Stimulated activated CD8-positive, alpha-beta memory T cell treated with anti-CD3 and anti-CD28 coated beads, Interleukin-7, amount 100 ng/mL, for 24 hours (primary cell): ENCODE data around the gene TRIM37.
"Not testable (repeated sequence)": the region's sequence is repeated elsewhere in the genome, so short reads cannot be mapped to it uniquely, and the experiment has no call there.

Source experiments
- DNase-seq: peaks from one replicate; pipeline ENCODE4 v3.0.0-alpha.2; 2020; ENCODE audit warnings: low read depth

The TRIM37 gene

GRCh38 chr17:59108400-59109102 is 1.9 kb upstream of the TRIM37 start:
- DNase-seq = no peak

DNA sequence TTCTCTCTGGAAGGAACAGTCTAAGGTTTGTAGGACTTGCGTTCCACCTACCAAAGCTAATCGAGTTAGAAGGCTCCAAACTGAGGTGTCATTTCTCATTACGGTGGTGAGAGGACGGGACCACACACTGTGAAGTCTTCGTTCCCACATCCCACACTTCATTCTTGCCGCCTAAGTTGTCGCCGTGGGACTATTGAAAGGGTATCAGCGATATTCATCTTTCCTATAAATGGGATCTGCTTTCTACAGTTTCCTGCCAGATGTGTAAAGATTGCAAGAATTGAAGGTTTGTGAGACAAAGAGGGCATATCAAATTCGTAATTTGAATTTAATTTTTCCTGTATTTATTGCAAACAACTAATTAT is 608 bp upstream of the TRIM37 start:
- no peak for DNase-seq

DNA sequence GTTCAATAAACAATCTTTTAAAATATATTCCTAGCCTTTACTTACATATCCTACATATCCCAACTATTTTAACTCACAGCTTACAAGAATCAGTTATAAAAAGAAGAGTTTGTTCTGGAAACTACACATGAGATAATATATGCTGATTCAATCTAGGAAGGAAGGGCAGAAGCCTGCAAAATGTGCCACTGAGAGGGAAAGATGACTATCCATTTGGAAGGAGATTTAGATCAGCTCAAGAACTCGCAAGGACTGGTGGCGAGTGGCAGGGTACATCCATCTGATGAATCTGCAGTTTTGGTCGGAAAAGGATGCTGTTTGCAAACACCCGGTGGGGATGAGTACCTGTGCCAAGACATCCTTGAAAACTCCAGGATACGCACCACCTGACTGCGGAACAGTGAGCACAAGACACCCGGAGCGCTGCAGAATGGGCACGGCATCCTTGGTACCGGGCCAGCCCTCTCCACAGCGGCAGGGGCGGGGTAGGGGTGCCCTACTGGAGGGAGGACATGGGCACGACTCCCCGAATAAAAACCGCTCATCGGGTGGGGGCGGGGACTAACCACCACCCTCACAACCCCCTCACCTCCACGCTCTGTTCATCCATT is 723 bp downstream of the TRIM37 start:
- peak; percentile 37 for DNase-seq

- no peak for DNase-seq
These were observed 5.5 kb downstream of the TRIM37 start for GRCh38 chr17:59101178-59101577.

DNA sequence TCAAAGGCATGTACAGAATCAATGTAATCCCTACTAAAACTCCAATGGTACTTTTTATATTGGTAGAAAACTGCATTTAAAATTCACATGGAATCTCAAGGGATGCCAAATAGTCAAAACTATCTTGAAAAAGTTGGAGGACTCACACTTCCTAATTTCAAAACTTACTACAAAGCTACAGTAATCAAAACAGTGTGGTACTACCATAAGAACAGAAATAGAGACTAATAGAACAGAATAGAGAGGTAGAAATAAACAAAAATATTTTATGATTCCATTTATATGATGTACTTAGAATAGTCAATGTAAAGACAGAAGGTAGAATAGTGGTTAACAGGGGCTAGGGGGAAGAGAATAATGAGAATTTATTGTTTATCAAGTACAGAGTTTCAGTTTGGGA is 8.8 kb downstream of the TRIM37 start:
- DNase-seq = no peak

- no peak for DNase-seq
These were observed 11.7 kb downstream of the TRIM37 start for GRCh38 chr17:59094861-59095530.

GRCh38 chr17:59093702-59094231 is 12.9 kb downstream of the TRIM37 start:
- no peak for DNase-seq

DNA sequence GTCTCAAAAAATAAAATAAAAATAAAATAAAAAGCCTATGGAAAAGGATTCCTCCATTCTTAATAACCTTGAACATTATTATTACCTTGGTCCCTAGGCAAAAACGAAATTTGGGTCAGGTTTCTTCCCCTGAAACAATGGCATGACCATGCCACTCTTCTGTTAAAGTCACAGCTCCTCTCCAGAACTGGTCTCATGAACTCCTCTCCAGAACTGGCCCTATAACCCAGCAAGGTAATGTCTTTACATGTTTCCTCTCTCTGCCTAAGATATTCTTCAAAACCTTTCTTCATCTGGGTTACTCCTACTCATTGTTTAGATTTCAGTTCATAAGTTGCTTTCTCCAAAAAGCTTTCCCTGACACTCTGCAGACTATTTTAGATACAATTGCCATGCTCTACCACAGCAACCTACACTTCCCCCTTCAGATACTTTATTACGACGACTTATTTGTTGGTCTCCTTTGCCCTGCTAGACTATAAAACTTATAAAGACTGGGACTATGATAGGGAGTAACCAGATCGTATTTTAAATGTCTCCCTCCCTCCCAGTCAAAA is 13.5 kb downstream of the TRIM37 start:
- DNase-seq = no peak

DNA sequence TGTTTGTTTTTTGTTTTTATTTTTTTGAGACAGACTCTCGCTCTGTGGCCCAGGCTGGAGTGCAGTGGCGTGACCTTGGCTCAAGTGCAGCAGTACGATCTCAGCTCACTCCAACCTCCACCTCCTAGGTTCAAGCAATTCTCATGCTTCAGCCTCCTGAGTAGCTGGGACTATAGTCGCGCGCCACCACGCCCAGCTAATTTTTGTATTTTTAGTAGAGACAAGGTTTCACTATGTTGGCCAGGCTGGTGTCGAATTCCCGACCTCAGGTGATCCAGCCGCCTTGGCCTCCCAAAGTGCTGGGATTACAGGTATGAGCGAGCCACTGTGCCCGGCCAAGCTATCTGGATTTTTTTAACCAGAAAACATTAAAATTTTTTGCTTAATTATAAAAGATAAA is 16.1 kb downstream of the TRIM37 start:
- DNase-seq = not testable (repeated sequence)

- DNase-seq = no peak
These were observed 22.5 kb downstream of the TRIM37 start for GRCh38 chr17:59084154-59084553.

- DNase-seq = no peak
These were observed 32.2 kb downstream of the TRIM37 start for GRCh38 chr17:59074494-59074893.

DNA sequence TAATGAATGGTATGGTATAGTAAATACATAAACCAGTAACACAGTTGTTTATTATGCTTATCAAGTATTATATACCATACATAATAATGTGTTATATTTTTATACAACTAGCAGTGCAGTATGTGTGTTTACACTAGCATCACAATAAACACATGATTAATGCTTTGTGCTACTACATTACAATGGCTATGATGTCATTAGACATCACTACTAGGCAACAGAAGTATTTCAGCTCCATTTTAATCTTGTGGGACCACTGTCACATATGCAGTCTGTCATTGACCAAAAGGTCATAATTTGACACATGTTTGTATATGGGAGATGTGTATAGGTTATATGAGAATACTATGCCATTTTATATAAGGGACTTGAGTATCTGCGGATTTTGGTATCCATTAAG is 32.7 kb downstream of the TRIM37 start:
- no peak for DNase-seq

- DNase-seq = no peak
These were observed 36.8 kb downstream of the TRIM37 start for GRCh38 chr17:59069856-59070255.

DNA sequence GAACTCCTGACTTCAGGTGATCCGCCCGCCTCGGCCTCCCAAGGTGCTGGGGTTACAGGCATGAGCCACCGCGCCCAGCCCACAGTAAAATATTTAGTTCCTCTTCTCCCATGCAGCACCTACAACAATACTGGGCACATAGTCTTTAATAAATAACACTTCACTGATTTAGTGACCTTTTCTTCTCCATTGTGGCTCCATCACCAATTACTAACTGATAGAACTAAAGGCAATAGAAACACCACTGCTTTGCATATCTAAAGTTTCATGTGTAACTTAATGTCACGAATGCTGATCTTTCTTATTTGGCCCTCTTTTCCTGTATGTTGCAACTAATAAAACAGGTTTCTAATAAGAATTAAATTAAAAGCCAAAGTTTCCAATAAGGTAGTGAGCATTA is 38.9 kb downstream of the TRIM37 start:
- DNase-seq = no peak

- no peak for DNase-seq
These were observed 39.3 kb downstream of the TRIM37 start for GRCh38 chr17:59067340-59067739.

GRCh38 chr17:59062509-59062908 is 44.2 kb downstream of the TRIM37 start:
- no peak for DNase-seq

DNA sequence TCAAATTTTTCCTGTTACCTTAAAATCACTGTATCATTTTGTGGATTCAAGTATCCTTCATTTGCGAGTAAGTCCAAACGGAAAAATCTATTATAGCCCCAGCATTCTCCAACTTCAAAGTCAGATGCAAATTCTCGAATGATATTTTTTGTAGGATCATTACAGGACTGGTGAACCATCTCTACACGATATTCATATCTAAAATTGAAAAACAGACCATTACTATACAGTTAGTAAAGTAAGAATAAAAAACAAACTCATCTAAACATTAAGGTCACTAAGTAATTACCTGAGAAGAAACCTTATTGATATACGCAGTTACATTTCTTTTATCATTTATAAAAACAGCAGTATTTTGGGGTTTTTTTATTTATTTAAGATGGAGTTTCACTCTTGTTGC is 49.8 kb downstream of the TRIM37 start:
- DNase-seq = no peak

DNA sequence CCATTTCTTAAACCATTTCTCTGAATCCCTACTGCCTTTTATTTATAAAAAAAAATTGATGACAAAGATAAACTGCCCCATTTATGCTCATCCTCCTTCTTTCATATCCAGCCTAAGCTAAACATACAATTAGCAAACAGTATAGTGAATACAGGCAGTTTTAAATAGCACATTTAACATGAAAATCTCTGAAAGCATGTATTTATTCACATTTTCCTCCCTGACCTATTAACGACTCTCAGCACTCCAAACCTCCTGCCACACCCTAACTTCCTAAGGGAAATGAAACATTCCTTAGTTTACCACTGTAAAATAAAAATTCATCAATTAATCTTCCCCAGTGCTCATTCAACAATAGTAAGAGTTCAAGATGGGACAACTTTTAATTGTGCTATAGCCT is 56.9 kb downstream of the TRIM37 start:
- no peak for DNase-seq

DNA sequence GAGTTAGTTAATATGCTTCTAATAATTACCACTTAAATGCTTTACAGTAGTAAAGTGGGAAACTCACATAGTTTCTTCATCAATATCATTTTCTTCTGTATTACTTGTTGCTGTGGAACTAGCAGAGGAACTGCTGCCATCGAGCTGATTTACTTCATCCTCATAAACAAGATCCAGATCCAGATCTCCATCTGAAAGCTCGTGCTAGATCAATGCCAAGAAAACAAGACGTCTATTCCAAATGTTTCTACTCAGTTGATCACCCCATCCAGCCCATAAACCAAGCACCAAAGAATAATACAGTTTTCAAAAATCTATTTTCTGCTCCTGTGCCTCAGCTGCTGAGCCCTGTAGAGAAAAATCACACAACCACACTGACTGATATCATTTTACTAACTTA is 59.1 kb downstream of the TRIM37 start:
- no peak for DNase-seq

DNA sequence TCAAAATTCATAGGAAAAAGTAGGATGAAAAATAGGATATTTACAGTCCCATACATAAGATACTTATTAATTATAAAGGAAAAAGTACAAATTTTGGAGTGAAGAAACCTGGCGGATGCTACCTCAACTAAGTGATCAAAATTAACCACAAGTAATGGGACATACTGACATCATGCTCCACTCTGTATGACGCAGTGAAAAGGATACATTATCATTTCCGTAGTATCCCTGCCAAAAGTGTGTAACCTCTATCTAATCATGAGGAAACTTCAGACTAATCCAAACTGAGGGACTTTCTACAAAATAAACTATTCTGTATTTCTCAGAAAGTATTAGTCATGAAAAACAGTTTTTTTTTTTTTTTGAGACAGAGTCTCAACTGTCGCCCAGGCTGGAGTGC is 60.5 kb downstream of the TRIM37 start:
- no peak for DNase-seq

DNA sequence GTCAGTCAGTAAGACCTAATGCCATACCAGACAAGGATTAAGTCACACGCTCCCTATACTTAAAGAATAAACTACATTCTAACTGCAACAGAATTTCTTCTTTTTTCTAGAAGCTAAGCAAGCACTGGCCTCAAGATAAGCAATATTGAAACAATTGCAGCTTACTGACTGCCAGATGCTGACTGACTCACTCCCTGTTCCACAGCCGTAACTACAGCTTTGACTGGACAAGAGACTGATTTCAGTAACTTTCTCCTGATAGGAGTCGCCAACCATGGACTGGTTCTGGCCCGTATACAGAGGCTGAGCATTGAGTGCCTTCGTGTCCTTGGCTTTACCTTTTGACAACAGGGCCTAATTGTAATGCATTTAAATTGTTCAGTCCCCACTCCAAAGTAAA is 67.9 kb downstream of the TRIM37 start:
- no peak for DNase-seq

DNA sequence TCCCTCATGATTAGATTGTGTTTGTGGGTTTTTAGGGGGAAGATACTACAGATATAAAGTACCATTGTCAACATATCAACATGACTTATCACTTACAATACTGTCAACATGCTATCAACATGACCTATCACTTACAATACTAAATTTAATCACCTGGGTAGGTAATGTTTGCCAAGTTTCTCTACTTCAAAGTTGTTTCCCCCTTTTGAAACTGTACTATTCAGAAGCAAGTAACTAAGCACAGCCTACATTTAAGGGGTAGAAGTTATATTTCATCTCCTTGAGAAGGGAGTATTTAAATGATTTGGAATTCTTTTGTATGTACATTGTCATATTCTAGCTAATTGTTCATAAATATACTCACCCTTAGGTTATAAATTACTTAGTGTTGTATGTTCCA is 68.7 kb downstream of the TRIM37 start:
- no peak for DNase-seq

GRCh38 chr17:59030811-59031210 is 75.9 kb downstream of the TRIM37 start:
- no peak for DNase-seq
